GM18951 (cell line): ENCODE data around the gene UPK3A.
"Not testable (repeated sequence)": the region's sequence is repeated elsewhere in the genome, so short reads cannot be mapped to it uniquely, and the experiment has no call there.

ENCODE experiments used
- POLR2A ChIP-seq: IDR thresholded peaks from 4 replicates; pipeline ENCODE4 v1.6.1; 2011; ENCODE audit warnings: mild to moderate bottlenecking; ENCODE audit not compliant: insufficient read length, insufficient read depth; ENCODE audit errors: extremely low read depth
- in situ Hi-C: fragments of 300-500 bp; cut with MboI; formaldehyde crosslinking; loops from one replicate; pipeline ENCODE4 v1.12.0; 2022; ENCODE audit warnings: low sequenced_read_pairs, mixed read lengths, inconsistent platforms; ENCODE audit not compliant: unreplicated experiment

Gene UPK3A

GRCh38 chr22:45280587-45280980 lies 4.2 kb upstream of the UPK3A start:
- in situ Hi-C loops = no loop called here
- no peak for TF ChIP-seq POLR2A

GRCh38 chr22:45281010-45281409 lies 3.7 kb upstream of the UPK3A start:
- no peak for TF ChIP-seq POLR2A
- in situ Hi-C loops = no loop called here

- TF ChIP-seq POLR2A = no peak
- in situ Hi-C loops = no loop called here
Observed at GRCh38 chr22:45285263-45286058, 712 bp downstream of the UPK3A start.

- in situ Hi-C loops = no loop called here
- no peak for TF ChIP-seq POLR2A
Observed at GRCh38 chr22:45286854-45287551, 2.3 kb downstream of the UPK3A start.

GRCh38 chr22:45290410-45290936 lies 5.7 kb downstream of the UPK3A start:
- no peak for TF ChIP-seq POLR2A
- in situ Hi-C loops = no loop called here

- in situ Hi-C loops = no loop called here
- no peak for TF ChIP-seq POLR2A
Observed at GRCh38 chr22:45291061-45291930, 6.5 kb downstream of the UPK3A start.

GRCh38 chr22:45291931-45292290 lies 7.2 kb downstream of the UPK3A start:
- no peak for TF ChIP-seq POLR2A
- in situ Hi-C loops = no loop called here

GRCh38 chr22:45292731-45293442 lies 8.1 kb downstream of the UPK3A start:
- TF ChIP-seq POLR2A = no peak
- in situ Hi-C loops = no loop called here

GRCh38 chr22:45294030-45294429 lies 9.3 kb downstream of the UPK3A start:
- in situ Hi-C loops = no loop called here

GRCh38 chr22:45295004-45295403 lies 10.3 kb downstream of the UPK3A start:
- in situ Hi-C loops = not testable (repeated sequence)

More at GRCh38 chr22:45294030-45294429, 9.3 kb downstream of the UPK3A start:
- no peak for TF ChIP-seq POLR2A

- TF ChIP-seq POLR2A = no peak
- in situ Hi-C loops = no loop called here
Observed at GRCh38 chr22:45295492-45295891, 10.7 kb downstream of the UPK3A start.

GRCh38 chr22:45296628-45297297 lies 12.0 kb downstream of the UPK3A start:
- in situ Hi-C loops = no loop called here
- TF ChIP-seq POLR2A = no peak
